GM12892 (cell line): ENCODE results near the gene ETV3.

Source experiments
- POLR2A ChIP-seq: IDR thresholded peaks from 2 replicates; pipeline ENCODE4 v1.6.1; 2011; ENCODE audit warnings: low read depth, low read length, control low read depth
- POLR2AphosphoS5 ChIP-seq: IDR thresholded peaks from 2 replicates; pipeline ENCODE4 v1.6.1; 2011; ENCODE audit warnings: low read depth, low read length, control low read depth
- TAF1 ChIP-seq: IDR thresholded peaks from 2 replicates; pipeline ENCODE4 v1.6.1; 2011; ENCODE audit warnings: low read depth, mild to moderate bottlenecking, control low read depth, low read length, borderline replicate concordance

DNA sequence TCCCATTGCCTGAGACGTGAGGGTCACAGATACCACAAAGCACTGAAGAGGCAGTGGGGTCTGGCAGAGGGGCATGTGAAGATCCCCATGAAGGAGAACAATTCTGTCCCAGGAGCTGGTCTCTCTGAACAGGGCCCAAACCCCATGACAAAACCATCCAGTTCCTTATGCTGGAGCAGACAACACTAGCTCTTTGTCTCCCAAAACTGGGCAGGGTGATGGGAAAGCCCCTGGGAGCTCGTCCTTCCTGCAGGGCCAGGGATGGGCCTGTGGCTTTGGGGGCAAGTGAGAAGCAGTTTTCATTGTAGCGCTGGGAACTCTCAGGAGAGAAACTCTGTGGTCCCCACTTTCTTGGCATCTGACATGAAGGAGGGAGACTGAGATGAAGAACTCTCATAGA is 47.4 kb downstream of the ETV3 start:
- TF ChIP-seq POLR2A (no peak), POLR2AphosphoS5 (no peak), TAF1 (no peak)
